ENCODE measurements around the gene PSMB7.

GRCh38 chr9:124423591-124423990 lies 8.3 kb upstream of the PSMB7 start:
- TF ChIP-seq CTCF (IDR thresholded peaks at IDR 0.05) (no peak), POLR2A (IDR thresholded peaks at IDR 0.05) (no peak)

Data from lower leg skin (tissue), 3 donors.